ENCODE results near the gene ZNF93.

DNA sequence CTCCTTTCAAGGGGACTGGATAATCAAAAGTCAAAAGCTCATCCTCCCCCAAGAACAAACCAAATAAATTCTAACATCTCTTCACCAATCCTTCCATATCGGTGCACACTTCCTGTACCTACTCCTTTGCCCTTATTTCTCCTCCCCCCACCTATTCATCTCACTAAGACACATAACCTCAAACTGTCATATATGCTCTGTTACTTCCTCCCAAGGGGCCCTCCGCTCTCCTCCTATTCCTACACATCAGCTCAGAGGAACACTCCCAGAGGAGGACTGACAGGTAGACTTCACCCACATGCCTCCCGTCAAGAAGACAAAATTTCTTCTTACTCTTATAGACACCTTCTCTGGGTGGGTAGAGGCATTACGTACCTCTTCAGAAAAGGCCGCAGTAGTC, 48.1 kb downstream of the ZNF93 start:
- TF ChIP-seq, protein P1, sequence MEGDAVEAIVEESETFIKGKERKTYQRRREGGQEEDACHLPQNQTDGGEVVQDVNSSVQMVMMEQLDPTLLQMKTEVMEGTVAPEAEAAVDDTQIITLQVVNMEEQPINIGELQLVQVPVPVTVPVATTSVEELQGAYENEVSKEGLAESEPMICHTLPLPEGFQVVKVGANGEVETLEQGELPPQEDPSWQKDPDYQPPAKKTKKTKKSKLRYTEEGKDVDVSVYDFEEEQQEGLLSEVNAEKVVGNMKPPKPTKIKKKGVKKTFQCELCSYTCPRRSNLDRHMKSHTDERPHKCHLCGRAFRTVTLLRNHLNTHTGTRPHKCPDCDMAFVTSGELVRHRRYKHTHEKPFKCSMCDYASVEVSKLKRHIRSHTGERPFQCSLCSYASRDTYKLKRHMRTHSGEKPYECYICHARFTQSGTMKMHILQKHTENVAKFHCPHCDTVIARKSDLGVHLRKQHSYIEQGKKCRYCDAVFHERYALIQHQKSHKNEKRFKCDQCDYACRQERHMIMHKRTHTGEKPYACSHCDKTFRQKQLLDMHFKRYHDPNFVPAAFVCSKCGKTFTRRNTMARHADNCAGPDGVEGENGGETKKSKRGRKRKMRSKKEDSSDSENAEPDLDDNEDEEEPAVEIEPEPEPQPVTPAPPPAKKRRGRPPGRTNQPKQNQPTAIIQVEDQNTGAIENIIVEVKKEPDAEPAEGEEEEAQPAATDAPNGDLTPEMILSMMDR (IDR thresholded peaks at IDR 0.05; ENCODE audit: insufficient read depth, low read length, poor library complexity, severe bottlenecking), result no peak
- TF ChIP-seq EZH2phosphoT487 (conservative IDR thresholded peaks at IDR 0.05; ENCODE audit: low read length), result no peak
